Coronary artery (tissue), 2 donors: ENCODE results near the gene ZBTB17.

ENCODE experiments used
- DNase-seq: peaks from one replicate; pipeline ENCODE4 v3.0.0-alpha.2; 2017; ENCODE audit warnings: low spot score
- H3K27ac ChIP-seq, 2 donors: fragments of 200-600 bp; sonication (generic); one replicate each; pipeline ENCODE4 v1.5.1; 2016 to 2019
- H3K4me3 ChIP-seq: fragments of 200-600 bp; sonication (generic); 2 replicates; pipeline ENCODE4 v1.5.1; 2016; ENCODE audit warnings: mild to moderate bottlenecking, moderate library complexity
- CTCF ChIP-seq: fragments of 200-600 bp; sonication (generic); IDR thresholded peaks from one replicate; pipeline ENCODE4 v1.5.1; 2019; ENCODE audit warnings: antibody characterized with exemption

ZBTB17 gene

GRCh38 chr1:15940110-15941043 is 35.5 kb downstream of the ZBTB17 start:
- TF ChIP-seq CTCF: no peak
- DNase-seq: no peak
- no peak overlapping the region for H3K4me3 ChIP-seq
- peak overlapping the region in 1 of 2 donors; percentile 46 for H3K27ac ChIP-seq

- peak overlapping the region; percentile 33 to 72 for H3K27ac ChIP-seq
- H3K4me3 ChIP-seq: no peak overlapping the region
- TF ChIP-seq CTCF: no peak
- peak; percentile 74 for DNase-seq
Measured at GRCh38 chr1:15939181-15940109, 36.5 kb downstream of the ZBTB17 start.

GRCh38 chr1:15938628-15939161 is 37.2 kb downstream of the ZBTB17 start:
- TF ChIP-seq CTCF: no peak
- DNase-seq: no peak
- peak overlapping the region; percentile 33 to 72 for H3K27ac ChIP-seq
- H3K4me3 ChIP-seq: no peak overlapping the region

GRCh38 chr1:15937706-15938168 is 38.2 kb downstream of the ZBTB17 start:
- Histone ChIP-seq H3K27ac (peak overlapping the region in 1 of 2 donors; percentile 59), H3K4me3 (no peak overlapping the region)
- TF ChIP-seq CTCF: no peak
- no peak for DNase-seq

GRCh38 chr1:15937146-15937545 is 38.8 kb downstream of the ZBTB17 start:
- TF ChIP-seq CTCF: no peak
- DNase-seq: no peak
- no peak overlapping the region for H3K4me3 ChIP-seq
- H3K27ac ChIP-seq: peak overlapping the region in 1 of 2 donors; percentile 59

- no peak overlapping the region for H3K27ac ChIP-seq
- TF ChIP-seq CTCF: no peak
- DNase-seq: no peak
Measured at GRCh38 chr1:15936025-15936424, 39.9 kb downstream of the ZBTB17 start.

More at GRCh38 chr1:15936025-15936424, 39.9 kb downstream of the ZBTB17 start:
- H3K4me3 ChIP-seq: no peak overlapping the region
